Heart right ventricle (tissue), 16 donors: Measurements from ENCODE around the gene TMEM109. TPM values are rescaled to one million over a fixed set of nuclear protein-coding genes. Genes with fewer than 3 reads are reported as not detected.

ENCODE experiments used
- ATAC-seq, 8 donors: fragments of 200-7000 bp; cut with Tn5 transposase; one replicate each; pipeline ENCODE4 v1.9.1; 2020; ENCODE audit warnings: mild to moderate bottlenecking in 8 of 8, moderate library complexity in 8 of 8, moderate number of reproducible peaks in 1 of 8
- DNase-seq, 2 donors: peaks; one replicate each; pipeline ENCODE4 v3.0.0-alpha.2; 2020
- H3K27ac ChIP-seq, 10 donors: fragments of 200-600 bp; sonication (generic) in 2 of 10; one replicate each; pipeline versions ENCODE4 v1.5.0 to v1.8.0; 2020 to 2022; ENCODE audit warnings: mild to moderate bottlenecking in 3 of 10
- H3K27me3 ChIP-seq, 7 donors: fragments of 200-600 bp; one replicate each; pipeline ENCODE4 v1.8.0; 2021 to 2022; ENCODE audit warnings: mild to moderate bottlenecking in 2 of 7
- H3K36me3 ChIP-seq, 9 donors: fragments of 200-600 bp; sonication (generic) in 1 of 9; one replicate each; pipeline versions ENCODE4 v1.5.0 to v1.8.0; 2020 to 2022; ENCODE audit warnings: mild to moderate bottlenecking in 2 of 9
- H3K4me1 ChIP-seq, 9 donors: fragments of 200-600 bp; sonication (generic) in 1 of 9; one replicate each; pipeline versions ENCODE4 v1.5.0 to v1.8.0; 2020 to 2022; ENCODE audit warnings: mild to moderate bottlenecking in 4 of 9
- H3K4me3 ChIP-seq, 10 donors: fragments of 200-600 bp; sonication (generic) in 2 of 10; one replicate each; pipeline versions ENCODE4 v1.5.0 to v1.8.0; 2020 to 2022; ENCODE audit warnings: mild to moderate bottlenecking in 7 of 10, moderate library complexity in 2 of 10
- H3K9me3 ChIP-seq, 11 donors: fragments of 200-600 bp in 10 of 11; sonication (generic) in 2 of 11; one replicate each; pipeline versions ENCODE4 v1.5.0 to v1.8.0; 2013 to 2022; ENCODE audit warnings: mild to moderate bottlenecking in 2 of 11, control low read depth in 1 of 11, moderate library complexity in 1 of 11
- WGBS, 2 donors: extraction: QIAGEN DNeasy Blood & Tissue Kit; methylation state at CpG; one replicate each; pipeline ENCODE4 v1.1.7; 2013; ENCODE audit warnings: inconsistent platforms in 1 of 2; 5-methylcytosine and 5-hydroxymethylcytosine counted together
- intact Hi-C, 10 donors: fragments of 100-400 bp; cut with DNase I; formaldehyde crosslinking; loops; one replicate each; pipeline versions ENCODE4 v1.11.1 to v1.14.2; 2022
- polyA plus RNA-seq, 2 donors: library from polyadenylated mRNA; stranded (reverse); fragments of 200-250 nt; gene quantifications; one replicate each; pipeline ENCODE4 v1.2.3, GENCODE V29; 2013
- total RNA-seq, 10 donors: library from RNA; stranded (reverse); fragmentation: NEBNext Ultra II Directional in 3 of 10; extraction: Animal tissue kit (Norgen Biotek cat#: 25700) in 3 of 10; gene quantifications; one replicate each; pipeline versions ENCODE4 v1.2.1 to v1.2.4, GENCODE V29; 2021 to 2023
- TF ChIP-seq, protein P1 (sequence below), 9 donors: fragments of 200-600 bp; sonication (generic) in 2 of 9; IDR thresholded peaks; one replicate each; pipeline versions ENCODE4 v1.5.0 to v1.8.0; 2021 to 2022; ENCODE audit warnings: antibody characterized with exemption in 9 of 9, mild to moderate bottlenecking in 5 of 9, moderate library complexity in 1 of 9
- donor health status: Arrhythmogenic right ventricular cardiomyopathy.
- donor health status: ischemic (EF 13 %, LVEDD 7.1; RV severe dilation, severe dysfunction).
- donor health status: healthy with polysubstance abuse.
- donor health status: DM: no; HTN: yes; CAD: no.
- donor health status: DM: no; HTN: no; CAD: no.
- donor health status: ischemic (EF 25% LVEDD 6.9; RV normal size, moderate dysfunction).
- donor health status: ischemic (EF 25% LVEDD 5.7; RV mildly dilated, moderate dysfunction).
- donor health status: healthy.
- donor health status: DM: yes; HTN: yes; CAD: no.
- donor health status: Ischemic cardiomyopathy.
- donor health status: ischemic (EF 35%, LVEDD 5.7; RV mildly dilated, moderate dysfunction).
- donor health status: nonischemic (EF 11% LVEDD 7.7; RV severe dilation, severe dysfunction).
- donor health status: DM: yes; HTN: yes; CAD: no.
- donor health status: PGD.
- donor health status: ischemic (EF 29% LVEDD 5.4; RV normal size, mild dysfunction).
- donor health status: nonischemic (EF 23%, LVEDD 6.1; RV moderate dilation, normal function).

Gene TMEM109
- total and polyA plus RNA-seq, 12 donors: 53.3 to 121 (median 92.7) TPM

DNA sequence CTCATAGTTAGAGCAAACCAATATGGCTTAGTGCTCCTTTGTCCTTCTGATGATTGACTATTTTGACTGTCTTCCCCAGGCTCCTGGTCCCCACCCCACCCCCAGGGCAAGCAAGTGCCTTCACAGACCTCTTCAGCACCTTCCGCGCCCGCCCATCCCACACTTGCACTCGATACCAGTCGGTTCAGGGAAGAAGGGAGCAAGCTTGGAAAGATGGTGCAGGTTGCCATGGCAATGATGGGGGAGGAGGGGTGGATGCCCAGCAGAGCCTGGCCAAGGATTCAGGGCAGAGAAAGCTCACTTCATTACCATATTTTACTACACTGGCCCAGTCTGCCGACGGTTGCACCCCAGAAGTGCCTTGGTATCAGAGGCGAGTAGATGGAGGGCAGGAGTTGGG is 12.5 kb downstream of the TMEM109 start:
- no peak overlapping the region for H3K27ac ChIP-seq
- peaks cover 4 to 29% (median 22%) of the 10 kb centered on the region in 9 donors for H3K4me1 ChIP-seq
- intact Hi-C loops: no loop called here
- TF ChIP-seq, protein P1, sequence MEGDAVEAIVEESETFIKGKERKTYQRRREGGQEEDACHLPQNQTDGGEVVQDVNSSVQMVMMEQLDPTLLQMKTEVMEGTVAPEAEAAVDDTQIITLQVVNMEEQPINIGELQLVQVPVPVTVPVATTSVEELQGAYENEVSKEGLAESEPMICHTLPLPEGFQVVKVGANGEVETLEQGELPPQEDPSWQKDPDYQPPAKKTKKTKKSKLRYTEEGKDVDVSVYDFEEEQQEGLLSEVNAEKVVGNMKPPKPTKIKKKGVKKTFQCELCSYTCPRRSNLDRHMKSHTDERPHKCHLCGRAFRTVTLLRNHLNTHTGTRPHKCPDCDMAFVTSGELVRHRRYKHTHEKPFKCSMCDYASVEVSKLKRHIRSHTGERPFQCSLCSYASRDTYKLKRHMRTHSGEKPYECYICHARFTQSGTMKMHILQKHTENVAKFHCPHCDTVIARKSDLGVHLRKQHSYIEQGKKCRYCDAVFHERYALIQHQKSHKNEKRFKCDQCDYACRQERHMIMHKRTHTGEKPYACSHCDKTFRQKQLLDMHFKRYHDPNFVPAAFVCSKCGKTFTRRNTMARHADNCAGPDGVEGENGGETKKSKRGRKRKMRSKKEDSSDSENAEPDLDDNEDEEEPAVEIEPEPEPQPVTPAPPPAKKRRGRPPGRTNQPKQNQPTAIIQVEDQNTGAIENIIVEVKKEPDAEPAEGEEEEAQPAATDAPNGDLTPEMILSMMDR (IDR thresholded peaks at IDR 0.05): no peak
- peaks cover 0 to 46% (median 12%) of the 10 kb centered on the region in 7 donors for H3K27me3 ChIP-seq
- WGBS, 2 donors: 95% methylated on average over 8 of the region's 8 CpGs
- ATAC-seq (no peak), DNase-seq (no peak)
- H3K4me3 ChIP-seq: no peak overlapping the region
- no peaks in the 10 kb centered on the region for H3K9me3 ChIP-seq
- peaks cover 0 to 36% (median 16%) of the 10 kb centered on the region in 9 donors for H3K36me3 ChIP-seq

DNA sequence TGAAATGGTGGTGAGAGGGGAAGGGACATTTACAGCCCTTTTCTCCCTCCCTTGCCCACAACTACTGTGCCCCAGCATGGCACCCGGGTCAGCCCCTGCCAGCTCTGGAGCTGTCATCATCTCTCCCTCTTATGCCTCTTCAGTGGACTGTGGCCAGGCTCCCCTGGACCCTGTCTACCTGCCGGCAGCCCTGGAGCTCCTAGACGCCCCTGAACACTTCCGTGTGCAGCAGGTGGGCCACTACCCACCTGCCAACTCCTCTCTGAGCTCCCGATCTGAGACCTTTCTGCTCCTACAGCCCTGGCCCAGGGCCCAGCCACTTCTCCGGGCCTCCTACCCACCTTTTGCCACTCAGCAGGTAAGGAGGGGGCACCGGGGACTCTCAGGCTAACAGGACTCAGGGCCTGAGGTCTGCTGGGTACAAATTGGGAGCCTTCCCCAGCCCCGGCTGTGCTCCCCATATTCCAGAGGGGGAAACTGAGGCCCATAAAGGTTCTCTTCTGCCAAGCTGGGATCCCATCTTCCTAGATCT is 13.2 kb downstream of the TMEM109 start:
- H3K27ac ChIP-seq: no peak overlapping the region
- H3K27me3 ChIP-seq: peaks cover 0 to 46% (median 12%) of the 10 kb centered on the region in 7 donors
- ATAC-seq: no peak
- peaks cover 4 to 29% (median 22%) of the 10 kb centered on the region in 9 donors for H3K4me1 ChIP-seq
- WGBS, 2 donors: 91 to 94% methylated on average over 8 of the region's 8 CpGs
- DNase-seq: no peak
- peaks cover 0 to 36% (median 9%) of the 10 kb centered on the region in 9 donors for H3K36me3 ChIP-seq
- H3K4me3 ChIP-seq: no peak overlapping the region
- no peaks in the 10 kb centered on the region for H3K9me3 ChIP-seq
- TF ChIP-seq, protein P1 (IDR thresholded peaks at IDR 0.05): no peak
- intact Hi-C loops: no loop called here

DNA sequence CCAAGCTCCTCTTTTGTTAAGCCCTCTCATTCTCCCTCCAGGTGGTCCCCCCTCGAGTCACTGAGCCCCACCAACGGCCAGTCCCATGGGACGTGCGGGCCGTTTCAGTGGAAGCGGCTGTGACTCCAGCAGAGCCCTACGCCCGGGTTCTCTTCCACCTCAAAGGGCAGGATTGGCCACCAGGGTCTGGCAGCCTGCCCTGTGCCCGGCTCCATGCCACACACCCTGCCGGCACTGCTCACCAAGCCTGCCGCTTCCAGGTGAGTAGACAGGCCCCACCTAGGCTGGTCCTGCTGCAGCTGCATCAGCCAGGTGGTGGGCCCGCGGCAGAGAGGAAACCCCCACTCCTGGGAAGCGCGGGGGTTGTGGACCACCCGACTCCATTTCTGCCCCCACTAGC is 13.6 kb downstream of the TMEM109 start:
- Histone ChIP-seq H3K4me1 (peaks cover 4 to 29% (median 22%) of the 10 kb centered on the region in 9 donors), H3K9me3 (no peaks in the 10 kb centered on the region), H3K27ac (no peak overlapping the region), H3K4me3 (no peak overlapping the region), H3K27me3 (peaks cover 0 to 46% (median 12%) of the 10 kb centered on the region in 7 donors), H3K36me3 (peaks cover 0 to 33% (median 6%) of the 10 kb centered on the region in 9 donors)
- intact Hi-C loops: no loop called here
- ATAC-seq: no peak
- no peak for DNase-seq
- WGBS, 2 donors: 87 to 89% methylated on average over 16 of the region's 16 CpGs
- TF ChIP-seq, protein P1 (IDR thresholded peaks at IDR 0.05): no peak

DNA sequence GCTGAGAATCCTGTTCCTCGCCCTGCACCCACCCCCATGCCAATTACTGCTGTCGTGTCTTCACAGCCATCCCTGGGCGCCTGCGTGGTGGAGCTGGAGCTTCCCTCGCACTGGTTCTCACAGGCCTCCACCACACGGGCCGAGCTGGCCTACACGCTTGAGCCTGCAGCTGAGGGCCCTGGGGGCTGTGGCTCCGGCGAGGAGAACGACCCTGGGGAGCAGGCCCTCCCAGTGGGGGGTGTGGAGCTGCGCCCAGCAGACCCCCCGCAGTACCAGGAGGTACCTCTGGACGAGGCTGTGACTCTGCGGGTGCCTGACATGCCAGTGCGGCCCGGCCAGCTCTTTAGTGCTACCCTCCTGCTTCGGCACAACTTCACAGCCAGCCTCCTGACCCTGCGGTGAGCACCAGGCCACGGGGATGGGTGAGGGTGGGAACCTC is 14.6 kb downstream of the TMEM109 start:
- no peaks in the 10 kb centered on the region for H3K9me3 ChIP-seq
- H3K4me3 ChIP-seq: no peak overlapping the region
- 95% methylated on average over 20 of the region's 20 CpGs for WGBS, 2 donors
- H3K36me3 ChIP-seq: peaks cover 0 to 25% (median 0%) of the 10 kb centered on the region in 9 donors
- intact Hi-C loops: no loop called here
- ATAC-seq (no peak), DNase-seq (no peak)
- H3K27me3 ChIP-seq: peaks cover 0 to 42% (median 12%) of the 10 kb centered on the region in 7 donors
- H3K4me1 ChIP-seq: peaks cover 4 to 24% (median 21%) of the 10 kb centered on the region in 9 donors
- TF ChIP-seq, protein P1 (IDR thresholded peaks at IDR 0.05): no peak
- no peak overlapping the region for H3K27ac ChIP-seq
